ENCODE measurements around the gene COL27A1.

DNA sequence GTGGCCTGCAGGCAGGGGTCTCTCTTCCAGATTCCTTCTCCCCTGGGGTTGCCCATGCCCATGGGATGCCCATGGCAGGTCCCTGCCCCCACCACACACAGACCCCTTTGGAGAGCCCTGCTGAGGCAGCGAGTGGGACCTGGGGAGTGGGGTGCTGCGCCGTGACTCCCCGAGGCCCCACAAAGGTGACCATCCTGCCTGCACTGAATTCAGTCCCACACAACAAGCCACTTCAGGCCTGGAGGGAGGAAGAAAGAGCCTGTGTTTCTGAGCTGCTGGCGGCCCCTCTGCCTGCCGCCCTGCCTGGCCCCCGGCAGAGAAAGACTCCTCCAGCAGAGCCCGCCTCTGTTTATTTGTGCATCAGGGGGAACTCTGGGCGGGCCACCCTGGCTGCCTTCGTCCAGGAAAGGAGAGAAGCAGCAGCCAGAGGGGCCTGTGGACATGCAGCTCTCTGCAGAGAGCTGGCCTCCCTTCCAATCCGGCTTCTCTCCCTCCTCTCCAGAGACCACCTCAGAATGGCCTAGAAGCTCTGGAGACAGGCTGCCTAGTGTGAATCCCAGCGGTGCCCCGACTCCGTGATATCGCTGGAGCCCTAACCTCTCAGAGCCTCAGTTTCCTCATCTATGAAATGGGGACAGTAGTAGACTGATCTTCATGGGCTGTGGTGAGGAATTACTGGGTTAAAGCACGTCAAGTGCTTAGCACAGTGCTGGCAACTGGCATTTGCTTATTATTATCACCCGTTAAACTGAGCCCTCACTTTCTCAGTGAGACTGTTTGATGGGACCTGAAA lies 72.9 kb downstream of the COL27A1 start:
- no peak for TF ChIP-seq POLR2A (IDR thresholded peaks at IDR 0.05; ENCODE audit: low read depth, low read length)
- no peak for TF ChIP-seq POLR2AphosphoS5 (IDR thresholded peaks at IDR 0.05; ENCODE audit: low read depth, low read length)
- TF ChIP-seq TAF1 (IDR thresholded peaks at IDR 0.05; ENCODE audit: low read depth, low read length): no peak
- TF ChIP-seq POU2F2 (IDR thresholded peaks at IDR 0.05; ENCODE audit: low read depth, low read length): no peak
- TF ChIP-seq SPI1 (IDR thresholded peaks at IDR 0.05; ENCODE audit: low read depth, low read length): no peak
- no peak for TF ChIP-seq PAX5 (IDR thresholded peaks at IDR 0.05; ENCODE audit: insufficient read depth, low read length, severe bottlenecking)
